KBM-7 (cell line): ENCODE measurements around the gene CYP3A5.
"Not testable (repeated sequence)": the region's sequence is repeated elsewhere in the genome, so short reads cannot be mapped to it uniquely, and the experiment has no call there.

Source experiments
- DNase-seq: peaks from one replicate; pipeline ENCODE4 v3.0.0-alpha.2; 2015
- in situ Hi-C: fragments of 300-500 bp; cut with MboI; formaldehyde crosslinking; loops from 2 replicates; pipeline ENCODE4 v1.14.3; 2020; ENCODE audit warnings: low sequenced_read_pairs, low pct_unique_long_range_greater_than_20kb, mixed read lengths

The CYP3A5 gene

DNA sequence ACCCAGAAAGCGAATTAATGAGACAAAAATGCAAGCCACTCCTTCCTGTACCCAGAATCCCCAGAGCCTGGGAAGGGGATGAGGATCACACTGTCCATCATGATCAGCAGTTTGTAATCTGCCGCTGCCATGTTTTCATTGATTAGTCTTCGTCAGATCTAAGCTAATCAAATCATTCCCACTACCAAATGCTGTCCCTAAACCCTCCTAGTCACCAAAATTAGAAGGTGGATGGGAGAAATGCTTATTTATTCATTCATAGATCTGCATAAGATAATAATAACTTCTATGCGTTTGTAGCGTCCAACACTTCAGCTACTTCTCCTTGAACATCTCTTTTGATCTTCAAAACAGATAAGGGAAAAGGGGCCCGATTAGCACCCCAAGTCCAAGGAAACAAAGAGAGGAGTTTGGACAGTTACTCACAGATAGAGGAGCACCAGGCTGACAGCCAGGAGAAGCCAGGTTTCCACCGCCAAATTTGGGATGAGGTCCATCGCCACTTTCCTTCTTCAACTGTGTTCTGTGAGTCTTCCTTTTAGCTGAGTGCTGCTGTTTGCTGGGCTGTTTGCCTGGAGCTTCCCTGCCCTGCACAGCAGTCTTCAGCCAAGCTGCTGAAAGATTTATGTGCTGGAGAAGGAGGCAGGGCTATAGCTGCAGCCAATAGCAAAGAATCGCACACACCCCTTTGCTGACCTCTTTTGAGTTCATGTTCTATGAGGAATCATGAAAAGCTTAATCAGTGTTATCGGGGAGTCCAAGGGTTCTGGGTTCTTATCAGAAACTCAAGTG, at the start of gene CYP3A5:
Gene CYP3A5 (minus strand): TSS at position 597 of the 792 bp plus-strand sequence. CDS start 100 bp downstream, at position 497.
- DNase-seq = no peak
- in situ Hi-C loops = no loop called here

DNA sequence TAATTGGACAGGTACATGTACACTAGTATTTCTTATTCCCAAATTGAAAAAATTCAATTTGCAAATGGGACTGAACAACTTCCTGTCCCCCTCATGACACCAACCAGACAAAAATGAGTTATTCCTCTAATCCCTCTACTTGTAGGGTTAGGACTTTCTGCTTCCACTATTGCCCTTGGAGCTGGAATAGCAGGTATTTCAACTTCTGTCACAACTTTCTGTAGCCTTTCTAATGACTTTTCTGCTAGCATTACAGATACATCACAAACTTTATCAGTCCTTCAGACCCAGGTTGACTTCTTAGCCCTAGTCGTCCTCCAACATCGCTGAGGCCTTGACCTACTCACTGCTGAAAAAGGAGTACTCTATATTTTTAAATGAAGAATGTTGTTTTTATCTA, 48.8 kb upstream of the CYP3A5 start:
- no peak for DNase-seq
- in situ Hi-C loops = no loop called here

- in situ Hi-C loops = not testable (repeated sequence)
These were observed 43.4 kb upstream of the CYP3A5 start for GRCh38 chr7:99723201-99723600.

GRCh38 chr7:99720800-99721595, 41.2 kb upstream of the CYP3A5 start:
- no peak for DNase-seq
- in situ Hi-C loops = no loop called here

More at GRCh38 chr7:99723201-99723600, 43.4 kb upstream of the CYP3A5 start:
- not testable (repeated sequence) for DNase-seq

DNA sequence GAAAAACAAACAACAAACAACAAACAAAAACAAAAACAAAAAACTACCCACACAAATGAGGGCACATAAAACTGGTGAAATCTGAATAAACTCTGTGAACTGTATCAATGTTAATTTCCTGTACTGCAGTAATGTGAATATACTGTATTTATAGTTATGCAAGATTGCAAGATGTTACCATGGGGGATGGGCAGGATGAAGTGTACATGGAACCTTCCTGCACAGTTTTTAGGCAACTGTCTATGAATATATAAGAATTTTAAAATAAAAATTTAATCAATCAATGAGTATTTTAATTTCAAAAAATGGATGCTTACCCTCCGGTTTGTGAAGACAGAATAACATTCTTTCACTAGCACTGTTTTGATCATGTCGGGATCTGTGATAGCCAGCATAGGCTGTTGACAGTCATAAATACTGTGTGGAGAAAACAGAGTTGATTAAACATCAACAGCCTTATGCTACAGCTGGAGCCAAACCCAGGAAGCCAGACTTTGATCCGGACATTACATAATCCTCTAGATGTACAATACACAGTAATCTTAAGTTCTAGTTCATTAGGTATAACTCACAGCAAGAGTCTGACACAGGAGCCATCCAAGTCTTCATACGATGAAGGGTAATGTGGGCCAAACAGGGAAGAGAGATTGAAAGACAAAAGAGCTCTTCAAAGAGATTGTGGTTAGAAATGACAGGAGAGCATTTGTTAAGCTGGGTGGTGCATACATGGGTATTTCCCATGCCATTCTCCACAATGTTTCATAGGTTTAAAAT, 40.4 kb upstream of the CYP3A5 start:
- DNase-seq = no peak
- in situ Hi-C loops = no loop called here

DNA sequence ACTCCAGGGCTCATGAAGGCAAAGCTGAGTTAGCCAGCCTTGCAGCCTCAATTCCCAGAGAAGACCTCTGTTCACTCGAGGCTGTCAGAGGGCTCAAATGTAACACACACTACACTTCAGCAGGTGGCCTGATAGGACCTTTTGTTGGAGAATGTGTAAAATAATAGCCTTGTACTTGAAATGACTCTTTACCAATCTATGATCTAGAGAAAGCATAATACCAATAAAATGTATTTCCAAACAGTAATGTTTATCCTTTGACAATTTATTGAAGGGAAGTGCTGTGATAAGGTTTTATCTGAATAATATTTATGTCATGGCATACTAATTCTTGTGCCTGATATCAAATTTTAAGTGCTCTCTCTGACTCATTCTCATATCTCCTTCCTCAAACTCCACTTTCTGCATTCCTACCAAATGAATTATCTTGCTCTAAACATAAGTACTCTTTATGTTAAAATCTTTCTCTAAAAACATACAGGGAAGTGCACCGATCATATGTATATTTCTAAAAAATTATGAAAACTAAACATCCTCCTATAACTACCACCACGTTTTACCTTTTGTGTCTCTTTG, 34.3 kb upstream of the CYP3A5 start:
- no peak for DNase-seq
- in situ Hi-C loops = no loop called here

GRCh38 chr7:99709838-99710578, 30.2 kb upstream of the CYP3A5 start:
- no peak for DNase-seq
- in situ Hi-C loops = no loop called here

GRCh38 chr7:99709260-99709659, 29.5 kb upstream of the CYP3A5 start:
- in situ Hi-C loops = no loop called here
- DNase-seq = no peak

GRCh38 chr7:99707096-99707495, 27.3 kb upstream of the CYP3A5 start:
- DNase-seq = no peak
- in situ Hi-C loops = no loop called here

GRCh38 chr7:99699946-99700345, 20.1 kb upstream of the CYP3A5 start:
- in situ Hi-C loops = no loop called here
- DNase-seq = no peak

DNA sequence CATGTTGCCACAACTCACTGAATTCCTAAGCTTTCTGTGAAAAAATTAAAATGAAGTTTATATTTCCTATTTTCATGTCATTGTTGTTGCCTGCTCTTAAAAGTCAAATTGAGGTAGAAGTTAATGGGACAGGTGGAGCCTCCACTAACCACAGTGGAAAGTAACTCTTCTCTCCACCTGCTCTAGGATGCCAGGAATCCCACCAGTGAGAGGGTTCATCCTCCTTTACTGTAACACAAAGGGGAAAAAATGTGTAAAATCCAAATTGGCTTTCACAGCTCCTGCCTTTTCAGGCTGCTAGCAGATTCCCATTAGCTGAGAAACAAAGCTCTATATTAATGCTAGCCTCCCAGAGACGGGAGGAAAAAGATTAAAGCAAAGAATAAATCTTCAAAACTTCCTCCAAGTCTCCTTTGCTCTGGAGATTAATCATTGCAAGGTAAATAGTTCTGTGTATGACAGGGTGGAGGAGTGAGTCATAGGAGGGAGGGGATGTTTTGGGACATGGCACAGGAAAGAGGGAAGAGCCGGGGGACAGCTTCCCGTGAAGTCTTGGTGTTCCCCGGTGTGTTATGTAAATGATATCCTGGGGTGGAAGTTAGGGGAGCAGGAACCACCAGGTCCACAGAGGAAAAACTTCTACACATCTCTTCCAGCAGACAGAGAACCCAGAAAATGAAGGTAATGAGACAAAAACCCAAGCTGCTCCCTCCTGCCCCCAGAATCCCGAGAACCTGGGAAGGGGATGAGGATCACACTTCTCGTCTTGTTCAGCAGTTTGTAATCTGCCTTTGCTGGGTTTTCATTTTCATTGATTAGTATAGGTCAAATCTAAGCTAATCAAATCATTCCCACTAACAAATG, 19.3 kb upstream of the CYP3A5 start:
- DNase-seq, in situ Hi-C loops: not testable (repeated sequence)

DNA sequence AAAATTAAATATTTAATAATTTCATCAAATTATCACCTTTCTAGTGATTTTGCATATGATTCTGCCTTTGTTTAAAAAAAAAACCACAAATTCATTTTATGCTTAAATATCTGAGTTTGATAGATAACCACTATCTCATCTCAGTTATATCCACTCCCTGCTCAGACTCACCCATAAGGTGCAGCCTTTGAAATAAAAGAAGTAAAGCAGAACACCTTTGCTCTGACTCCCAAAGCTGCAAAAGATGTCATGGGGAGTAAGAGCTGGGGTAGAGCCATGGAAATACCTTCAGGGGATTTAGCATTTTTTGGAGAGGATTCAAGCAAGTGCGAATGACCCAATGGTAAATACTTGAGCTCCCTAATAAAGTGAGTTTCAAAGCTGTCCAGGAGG, 15.1 kb upstream of the CYP3A5 start:
- no peak for DNase-seq
- in situ Hi-C loops = no loop called here

GRCh38 chr7:99694201-99694911, 14.6 kb upstream of the CYP3A5 start:
- no peak for DNase-seq
- in situ Hi-C loops = no loop called here

DNA sequence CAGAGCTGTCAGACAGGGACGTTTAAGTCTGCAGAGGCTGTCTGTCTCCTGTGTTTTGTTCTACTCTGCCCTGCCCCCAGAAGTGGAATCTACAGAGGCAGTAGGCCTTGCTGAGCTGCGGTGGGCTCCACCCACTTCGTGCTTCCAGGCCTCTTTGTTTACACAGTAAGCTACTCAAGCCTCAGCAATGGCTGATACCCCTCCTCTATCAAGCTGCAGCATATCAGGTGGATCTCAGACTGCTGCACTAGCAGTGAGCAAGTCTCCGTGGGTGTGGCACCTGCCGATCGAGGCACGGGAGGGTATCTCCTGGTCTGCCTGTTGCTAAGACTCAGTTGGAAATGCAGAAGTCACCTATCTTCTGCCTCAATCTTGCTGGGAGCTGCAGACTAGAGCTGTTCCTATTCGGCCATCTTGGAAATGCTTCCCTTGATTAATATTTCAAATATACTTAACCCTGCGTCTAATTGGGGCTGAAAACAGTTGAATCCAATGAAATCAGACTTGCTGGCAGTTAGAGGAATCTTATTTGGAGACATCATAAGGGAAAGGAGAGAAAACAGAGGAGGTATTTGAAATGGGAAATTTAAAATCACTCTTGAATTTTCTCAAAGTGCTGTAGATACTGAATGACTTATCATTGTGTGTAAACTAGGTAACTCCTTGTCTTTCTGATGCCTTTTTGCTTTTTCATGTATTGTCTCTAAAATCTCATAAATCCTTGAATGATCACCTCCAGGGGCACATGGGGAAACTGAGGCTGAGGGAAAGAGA, 13.8 kb upstream of the CYP3A5 start:
- peak; percentile 17 for DNase-seq
- in situ Hi-C loops = no loop called here

DNA sequence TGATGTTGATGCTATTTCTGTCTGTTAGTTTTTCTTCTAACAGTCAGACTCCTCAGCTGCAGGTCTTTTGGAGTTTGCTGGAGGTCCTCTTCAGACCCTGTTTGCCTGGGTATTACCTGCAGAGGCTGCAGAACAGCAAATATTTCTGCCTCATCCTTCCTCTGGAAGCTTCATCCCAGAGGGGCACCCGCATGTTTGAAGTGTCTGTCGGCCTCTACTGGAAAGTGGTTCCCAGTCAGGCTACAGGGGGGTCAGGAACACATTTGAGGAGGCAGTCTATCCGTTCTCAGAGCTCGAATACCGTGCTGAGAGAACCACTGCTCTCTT, 13.3 kb upstream of the CYP3A5 start:
- no peak for DNase-seq
- in situ Hi-C loops = no loop called here

DNA sequence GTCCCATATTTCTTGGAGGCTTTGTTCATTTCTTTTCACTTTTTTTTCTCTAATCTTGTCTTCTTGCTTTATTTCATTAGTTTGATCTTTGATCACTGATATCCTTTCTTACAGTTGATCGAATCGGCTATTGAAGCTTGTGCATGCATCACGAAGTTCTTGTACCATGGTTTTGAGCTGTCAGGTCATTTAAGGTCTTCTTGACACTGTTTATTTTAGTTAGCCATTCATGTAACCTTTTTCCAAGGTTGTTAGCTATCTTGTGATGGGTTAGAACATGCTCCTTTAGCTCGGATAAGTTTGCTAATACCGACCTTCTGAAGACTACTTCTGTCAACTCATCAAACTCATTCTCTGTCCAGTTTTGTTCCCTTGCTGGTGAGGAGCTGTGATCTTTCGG, 12.8 kb upstream of the CYP3A5 start:
- DNase-seq, in situ Hi-C loops: not testable (repeated sequence)

- DNase-seq, in situ Hi-C loops: not testable (repeated sequence)
These were observed 11.9 kb upstream of the CYP3A5 start for GRCh38 chr7:99691658-99692057.
